Prostate gland (tissue), 2 donors: ENCODE data around the gene ZDHHC22.

Source experiments
- POLR2A ChIP-seq: fragments of 450-650 bp; IDR thresholded peaks from one replicate; pipeline ENCODE4 v1.6.1; 2016; ENCODE audit warnings: antibody characterized with exemption, mild to moderate bottlenecking
- TF ChIP-seq, protein P1 (sequence below), 4 experiments: fragments of 200-600 bp in 2 of 4; fragments of 450-650 bp in 2 of 4; sonication (generic) in 2 of 4; IDR thresholded peaks; 1 replicate in 3 of 4; 2 replicates in 1 of 4; pipeline ENCODE4 v1.5.1; 2016 to 2019; ENCODE audit warnings: antibody characterized with exemption in 4 of 4, mild to moderate bottlenecking in 2 of 4, moderate library complexity in 2 of 4

DNA sequence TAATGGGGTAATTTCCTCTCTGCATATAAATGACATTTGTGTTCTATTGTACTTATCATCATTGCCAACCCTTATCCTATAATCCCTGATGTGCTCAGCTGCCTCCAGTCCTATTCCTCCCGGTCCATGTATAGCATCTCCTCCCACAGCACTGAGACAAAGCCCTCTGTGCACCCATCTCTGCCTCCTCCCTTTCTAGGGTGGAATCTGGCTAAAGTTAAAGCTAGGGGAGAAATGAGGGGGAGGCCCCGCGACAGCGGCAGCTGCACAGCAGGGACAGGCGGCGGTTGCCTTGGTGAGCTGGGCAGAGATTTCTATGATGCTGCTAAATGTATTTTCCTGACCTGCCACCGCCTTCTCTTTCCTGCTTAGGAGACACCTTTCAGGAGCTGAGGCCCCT lies 12.8 kb upstream of the ZDHHC22 start:
- TF ChIP-seq, protein P1, sequence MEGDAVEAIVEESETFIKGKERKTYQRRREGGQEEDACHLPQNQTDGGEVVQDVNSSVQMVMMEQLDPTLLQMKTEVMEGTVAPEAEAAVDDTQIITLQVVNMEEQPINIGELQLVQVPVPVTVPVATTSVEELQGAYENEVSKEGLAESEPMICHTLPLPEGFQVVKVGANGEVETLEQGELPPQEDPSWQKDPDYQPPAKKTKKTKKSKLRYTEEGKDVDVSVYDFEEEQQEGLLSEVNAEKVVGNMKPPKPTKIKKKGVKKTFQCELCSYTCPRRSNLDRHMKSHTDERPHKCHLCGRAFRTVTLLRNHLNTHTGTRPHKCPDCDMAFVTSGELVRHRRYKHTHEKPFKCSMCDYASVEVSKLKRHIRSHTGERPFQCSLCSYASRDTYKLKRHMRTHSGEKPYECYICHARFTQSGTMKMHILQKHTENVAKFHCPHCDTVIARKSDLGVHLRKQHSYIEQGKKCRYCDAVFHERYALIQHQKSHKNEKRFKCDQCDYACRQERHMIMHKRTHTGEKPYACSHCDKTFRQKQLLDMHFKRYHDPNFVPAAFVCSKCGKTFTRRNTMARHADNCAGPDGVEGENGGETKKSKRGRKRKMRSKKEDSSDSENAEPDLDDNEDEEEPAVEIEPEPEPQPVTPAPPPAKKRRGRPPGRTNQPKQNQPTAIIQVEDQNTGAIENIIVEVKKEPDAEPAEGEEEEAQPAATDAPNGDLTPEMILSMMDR (IDR thresholded peaks at IDR 0.05), result no peak
- no peak for TF ChIP-seq POLR2A
